Thymus (tissue), 11 donors: ENCODE data around the gene TMEM30B. TPM values are rescaled to one million over a fixed set of nuclear protein-coding genes. Genes with fewer than 3 reads are reported as not detected.
A peak's percentile ranks its signal among the peaks of the same experiment; 100 is the strongest.

Experiments
- DNase-seq, 9 donors: peaks; one replicate each; pipeline ENCODE4 v3.0.0-alpha.2; 2013; ENCODE audit warnings: low spot score in 9 of 9, low read depth in 6 of 9, missing footprints in 1 of 9
- H3K27ac ChIP-seq, 2 donors: one replicate each; pipeline ENCODE4 v1.5.1; 2013; ENCODE audit warnings: control low read depth in 1 of 2, low read depth in 1 of 2, low read length in 1 of 2, mild to moderate bottlenecking in 1 of 2, moderate library complexity in 1 of 2
- H3K27me3 ChIP-seq, 2 donors: one replicate each; pipeline ENCODE4 v1.5.1; 2013; ENCODE audit warnings: low read length in 1 of 2; ENCODE audit not compliant: control insufficient read depth in 2 of 2, insufficient read depth in 1 of 2
- H3K36me3 ChIP-seq, 2 donors: one replicate each; pipeline ENCODE4 v1.5.1; 2013; ENCODE audit warnings: low read length in 1 of 2, mild to moderate bottlenecking in 1 of 2, moderate library complexity in 1 of 2; ENCODE audit not compliant: control insufficient read depth in 2 of 2, insufficient read depth in 2 of 2
- H3K4me1 ChIP-seq, 2 donors: one replicate each; pipeline ENCODE4 v1.5.1; 2013; ENCODE audit warnings: low read length in 2 of 2; ENCODE audit not compliant: control insufficient read depth in 2 of 2, insufficient read depth in 2 of 2
- H3K4me3 ChIP-seq, 2 donors: one replicate each; pipeline ENCODE4 v1.5.1; 2013; ENCODE audit warnings: low read length in 2 of 2, control low read depth in 1 of 2, mild to moderate bottlenecking in 1 of 2
- H3K9me3 ChIP-seq, 2 donors: one replicate each; pipeline ENCODE4 v1.5.1; 2013; ENCODE audit warnings: low read length in 1 of 2, mild to moderate bottlenecking in 1 of 2; ENCODE audit not compliant: control insufficient read depth in 2 of 2, insufficient read depth in 1 of 2
- WGBS: extraction: QIAGEN DNeasy Blood & Tissue Kit; methylation state at CpG from one replicate; pipeline ENCODE4 v1.1.7; 2013; 5-methylcytosine and 5-hydroxymethylcytosine counted together
- polyA plus RNA-seq: library from polyadenylated mRNA; stranded (reverse); fragments of 200-250 nt; gene quantifications from one replicate; pipeline ENCODE4 v1.2.3, GENCODE V29; 2013
- total RNA-seq: library from RNA; stranded (reverse); fragments of 120-200 nt; gene quantifications from one replicate; pipeline ENCODE4 v1.2.4, GENCODE V29; 2013
- donor health status: healthy.

Gene TMEM30B
- total and polyA plus RNA-seq, 2 donors, result 3.1 to 20.0 TPM

DNA sequence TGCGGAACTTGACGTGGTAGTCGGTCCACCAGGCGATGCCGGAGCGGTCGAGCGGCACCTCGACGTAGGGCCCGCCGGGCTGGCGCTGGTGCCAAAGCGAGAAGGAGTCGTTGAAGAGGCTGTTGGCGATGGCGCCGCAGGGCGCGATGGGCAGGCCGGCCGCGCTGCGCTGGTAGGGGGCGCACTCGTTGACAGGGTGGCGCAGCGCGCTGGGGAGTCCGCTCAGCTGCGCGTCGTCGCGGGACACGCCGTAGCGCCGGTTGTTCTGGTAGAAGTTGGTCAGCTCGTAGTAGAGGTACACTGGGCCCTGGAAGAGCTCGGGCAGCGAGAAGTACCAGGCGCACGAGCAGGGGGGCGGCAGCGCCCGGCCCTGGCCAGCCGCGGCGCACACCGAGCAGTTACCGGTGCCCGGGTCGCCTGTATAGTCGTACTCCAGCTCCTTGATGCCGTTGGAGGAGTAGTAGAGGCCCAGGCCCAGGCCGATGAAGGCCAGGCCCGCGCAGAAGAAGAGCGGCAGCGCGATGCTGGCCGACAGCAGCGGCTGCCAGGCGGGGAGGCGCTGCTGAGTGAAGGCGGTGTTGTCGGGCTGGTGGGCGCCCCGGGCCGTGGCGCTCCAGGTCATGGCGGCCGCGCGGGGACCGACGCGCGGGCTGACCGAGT, 482 bp downstream of the TMEM30B start:
- H3K4me1 ChIP-seq, result peaks cover 6 to 9% of the 10 kb centered on the region in 2 donors
- H3K36me3 ChIP-seq, result no peaks in the 10 kb centered on the region
- peak in 6 of 9 donors; percentile 29 to 73 (median 50) for DNase-seq
- peaks cover 0 to 2% of the 10 kb centered on the region in 2 donors for H3K9me3 ChIP-seq
- H3K27me3 ChIP-seq, result peaks cover 25 to 59% of the 10 kb centered on the region in 2 donors
- H3K4me3 ChIP-seq, result peak overlapping the region; percentile 34 to 46
- WGBS, result 1% methylated on average over 81 of the region's 81 CpGs
- H3K27ac ChIP-seq, result peak overlapping the region in 1 of 2 donors; percentile 22

DNA sequence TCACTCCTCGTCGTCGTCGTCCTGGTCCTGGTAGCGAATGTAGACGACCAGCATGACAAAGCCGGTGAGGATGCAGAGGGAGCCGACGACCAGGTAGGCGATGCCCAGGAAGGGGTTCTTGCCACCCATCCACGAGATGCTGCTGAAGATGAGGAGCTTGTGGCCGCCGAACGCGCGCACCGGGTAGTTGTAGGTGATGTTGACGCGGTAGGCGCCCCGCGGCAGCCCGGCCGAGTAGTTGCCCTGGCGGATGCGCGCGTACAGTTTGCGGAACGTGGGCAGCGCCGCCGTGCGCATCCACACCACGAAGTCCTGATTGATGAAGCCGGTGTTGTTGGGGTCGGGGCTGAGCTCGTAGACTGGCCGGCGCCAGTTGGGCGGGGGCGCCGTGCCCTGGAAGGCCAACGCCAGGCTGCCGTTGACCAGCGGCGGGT, 1.0 kb downstream of the TMEM30B start:
- 17% methylated on average over 47 of the region's 47 CpGs for WGBS

DNA sequence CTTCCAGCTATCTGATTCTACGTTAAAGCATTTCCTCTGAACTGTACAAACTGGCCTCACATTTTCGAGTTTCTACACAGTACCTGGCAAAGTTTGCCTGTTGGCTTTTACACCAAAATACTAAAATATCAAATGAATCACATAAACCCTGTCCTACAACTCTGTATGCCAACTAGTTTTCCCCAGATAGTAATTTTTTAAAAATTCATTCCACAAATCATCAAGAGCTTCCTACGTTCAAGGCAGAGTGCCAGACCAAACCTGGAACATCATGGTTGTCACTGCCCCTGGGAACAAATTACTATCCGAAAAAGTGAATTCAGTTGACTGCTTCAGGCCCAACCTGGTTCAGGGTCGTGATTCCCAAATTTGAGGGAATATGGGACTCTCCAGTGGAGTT, 2.1 kb downstream of the TMEM30B start:
- Histone ChIP-seq H3K27ac (no peak overlapping the region), H3K4me1 (peaks cover 6 to 9% of the 10 kb centered on the region in 2 donors), H3K27me3 (peaks cover 25 to 65% of the 10 kb centered on the region in 2 donors)

More for the DNA sequence above, 1.0 kb downstream of the TMEM30B start:
- H3K27me3 ChIP-seq, result peaks cover 25 to 62% of the 10 kb centered on the region in 2 donors
- peak overlapping the region; percentile 34 to 46 for H3K4me3 ChIP-seq
- H3K9me3 ChIP-seq, result peaks cover 0 to 2% of the 10 kb centered on the region in 2 donors
- no peaks in the 10 kb centered on the region for H3K36me3 ChIP-seq
- H3K27ac ChIP-seq, result peak overlapping the region in 1 of 2 donors; percentile 22
- H3K4me1 ChIP-seq, result peaks cover 6 to 9% of the 10 kb centered on the region in 2 donors
- DNase-seq, result peak in 1 of 9 donors; percentile 24

DNA sequence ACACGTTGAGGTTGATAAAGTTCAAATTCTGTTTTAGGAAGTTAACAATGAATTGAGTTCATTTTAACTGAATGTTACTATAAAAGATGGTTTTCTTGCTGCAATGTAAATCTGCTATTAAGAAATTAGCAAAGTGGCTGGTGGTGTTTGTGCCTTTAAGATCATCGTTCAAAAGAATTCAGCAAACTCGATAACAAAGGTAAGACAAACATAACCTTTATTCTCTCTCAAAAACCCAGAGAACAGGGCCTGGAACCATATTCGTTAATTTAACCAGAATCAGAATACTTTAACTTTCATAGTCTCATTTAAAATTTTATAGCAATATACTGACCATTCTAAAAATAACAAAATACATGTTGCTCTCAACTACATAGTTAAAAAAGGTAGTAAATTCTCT, 3.4 kb downstream of the TMEM30B start:
- H3K4me3 ChIP-seq, result no peak overlapping the region
- 93% methylated on average over 4 of the region's 4 CpGs for WGBS

More for the DNA sequence above, 2.1 kb downstream of the TMEM30B start:
- H3K9me3 ChIP-seq, result peaks cover 0 to 2% of the 10 kb centered on the region in 2 donors
- no peaks in the 10 kb centered on the region for H3K36me3 ChIP-seq
- WGBS, result 83% methylated on average over 5 of the region's 5 CpGs
- no peak overlapping the region for H3K4me3 ChIP-seq
- DNase-seq, result no peak

DNA sequence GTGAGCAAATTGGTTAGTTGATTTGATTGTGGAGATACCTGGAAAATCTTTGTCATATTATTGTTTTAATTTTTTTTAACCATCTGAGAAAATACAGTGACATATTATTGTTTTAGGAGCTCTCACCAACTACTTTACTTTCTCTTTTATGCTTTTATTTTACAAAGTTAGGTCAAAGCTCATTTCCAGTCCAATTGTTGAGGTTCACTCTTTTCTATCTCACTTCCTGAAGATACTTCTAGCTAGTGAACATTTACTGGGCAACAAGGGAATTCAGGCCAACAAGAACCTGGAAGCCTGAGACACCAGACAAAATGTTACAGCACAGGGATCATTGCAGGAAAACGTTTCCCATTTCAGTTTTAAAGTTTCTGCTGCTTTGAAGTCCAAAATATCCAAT, 3.9 kb downstream of the TMEM30B start:
- DNase-seq, result no peak
- Histone ChIP-seq H3K9me3 (peaks cover 0 to 2% of the 10 kb centered on the region in 2 donors), H3K27ac (no peak overlapping the region), H3K27me3 (peaks cover 25 to 54% of the 10 kb centered on the region in 2 donors), H3K4me3 (no peak overlapping the region), H3K36me3 (no peaks in the 10 kb centered on the region), H3K4me1 (peaks cover 6 to 9% of the 10 kb centered on the region in 2 donors)
- WGBS, result 80% methylated on average over 1 of the region's 1 CpG

More for the DNA sequence above, 3.4 kb downstream of the TMEM30B start:
- H3K4me1 ChIP-seq, result peaks cover 6 to 9% of the 10 kb centered on the region in 2 donors
- no peak overlapping the region for H3K27ac ChIP-seq
- DNase-seq, result no peak
- peaks cover 0 to 2% of the 10 kb centered on the region in 2 donors for H3K9me3 ChIP-seq
- no peaks in the 10 kb centered on the region for H3K36me3 ChIP-seq
- H3K27me3 ChIP-seq, result peaks cover 25 to 54% of the 10 kb centered on the region in 2 donors

DNA sequence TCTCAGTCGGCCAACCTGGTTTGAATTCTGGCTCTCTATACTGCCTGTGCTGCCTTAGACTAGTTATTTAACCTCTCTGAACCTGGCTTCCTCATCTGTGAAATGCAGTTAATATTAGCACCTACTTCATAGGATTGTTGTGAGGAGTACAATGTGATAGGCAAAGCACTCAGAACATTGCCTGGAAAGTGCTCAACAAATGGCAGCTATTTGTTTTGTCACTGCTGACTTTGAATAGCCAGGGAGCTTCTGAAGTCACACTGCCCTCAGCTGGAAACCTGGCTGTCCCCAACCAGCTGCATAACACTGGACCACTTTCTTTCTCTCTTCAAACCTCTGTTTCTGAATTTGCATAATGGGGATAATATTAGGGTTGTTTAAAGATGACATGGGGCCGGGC, 9.6 kb downstream of the TMEM30B start:
- no peaks in the 10 kb centered on the region for H3K4me1 ChIP-seq
- WGBS, result 93% methylated on average over 2 of the region's 2 CpGs
- no peak overlapping the region for H3K27ac ChIP-seq
- peaks cover 0 to 36% of the 10 kb centered on the region in 2 donors for H3K27me3 ChIP-seq
- no peaks in the 10 kb centered on the region for H3K9me3 ChIP-seq
- DNase-seq, result no peak
- H3K36me3 ChIP-seq, result no peaks in the 10 kb centered on the region
- no peak overlapping the region for H3K4me3 ChIP-seq

DNA sequence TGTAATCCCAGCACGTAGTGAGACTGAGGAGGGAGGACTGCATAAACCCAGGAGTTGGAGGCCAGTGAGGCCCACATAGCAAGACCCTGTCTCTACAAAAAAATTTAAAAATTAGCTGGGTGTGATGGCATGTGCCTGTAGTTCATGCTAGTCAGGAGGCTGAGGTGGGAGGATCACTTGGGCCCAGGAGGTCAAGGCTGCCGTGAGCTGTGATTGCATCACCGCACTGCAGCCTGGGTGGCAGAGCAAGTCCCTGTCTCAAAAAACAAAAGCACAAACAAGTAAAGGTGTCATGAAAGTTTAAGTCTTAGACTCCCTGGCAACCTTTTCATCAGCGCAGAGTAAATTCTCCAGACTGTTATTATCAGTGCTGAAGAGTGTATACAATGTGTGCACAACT, 10.4 kb downstream of the TMEM30B start:
- Histone ChIP-seq H3K36me3 (no peaks in the 10 kb centered on the region), H3K9me3 (no peaks in the 10 kb centered on the region), H3K27me3 (peaks cover 0 to 37% of the 10 kb centered on the region in 2 donors), H3K27ac (no peak overlapping the region), H3K4me3 (no peak overlapping the region), H3K4me1 (no peaks in the 10 kb centered on the region)
- 71% methylated on average over 4 of the region's 4 CpGs for WGBS
- no peak for DNase-seq

DNA sequence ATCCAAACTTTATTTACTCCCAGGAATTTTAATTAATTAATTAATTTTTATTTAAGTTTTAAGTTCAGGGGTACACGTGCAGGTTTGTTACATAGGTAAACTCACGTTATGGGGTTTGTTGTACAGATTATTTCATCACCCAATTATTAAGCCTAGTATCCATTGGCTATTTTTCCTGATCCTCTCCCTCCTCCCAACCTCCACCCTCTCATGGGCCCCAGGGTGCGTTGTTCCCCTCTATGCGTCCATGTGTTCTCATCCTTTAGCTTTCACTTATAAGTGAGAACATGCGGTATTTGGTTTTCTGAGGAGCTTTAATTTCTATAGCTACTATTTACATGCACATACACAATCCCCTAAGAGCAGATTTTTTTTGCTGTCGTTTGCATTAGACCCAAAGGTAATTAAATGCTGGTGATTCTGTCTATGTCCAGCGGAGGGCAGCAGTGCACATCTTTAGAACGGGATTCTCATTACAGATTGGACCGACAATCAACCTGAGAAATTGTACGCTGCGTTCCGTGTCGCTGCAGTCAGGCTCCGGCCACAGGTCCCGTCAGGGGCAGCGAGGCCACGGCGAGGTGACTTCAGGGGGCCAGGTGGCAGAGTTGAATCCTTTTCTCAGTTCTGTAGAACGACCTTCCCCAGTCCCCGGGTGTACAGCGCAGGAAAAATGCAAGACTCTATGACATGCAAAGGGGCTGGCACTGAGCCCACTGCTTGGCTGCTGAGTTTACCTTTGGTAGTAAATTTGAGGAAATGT, 11.6 kb downstream of the TMEM30B start:
- WGBS, result 7% methylated on average over 21 of the region's 21 CpGs
- no peak overlapping the region for H3K27ac ChIP-seq
- H3K9me3 ChIP-seq, result no peaks in the 10 kb centered on the region
- H3K4me1 ChIP-seq, result no peaks in the 10 kb centered on the region
- H3K36me3 ChIP-seq, result no peaks in the 10 kb centered on the region
- H3K27me3 ChIP-seq, result peaks cover 0 to 42% of the 10 kb centered on the region in 2 donors
- DNase-seq, result peak; percentile 40 to 84 (median 67)
- peak overlapping the region; percentile 20 to 31 for H3K4me3 ChIP-seq

DNA sequence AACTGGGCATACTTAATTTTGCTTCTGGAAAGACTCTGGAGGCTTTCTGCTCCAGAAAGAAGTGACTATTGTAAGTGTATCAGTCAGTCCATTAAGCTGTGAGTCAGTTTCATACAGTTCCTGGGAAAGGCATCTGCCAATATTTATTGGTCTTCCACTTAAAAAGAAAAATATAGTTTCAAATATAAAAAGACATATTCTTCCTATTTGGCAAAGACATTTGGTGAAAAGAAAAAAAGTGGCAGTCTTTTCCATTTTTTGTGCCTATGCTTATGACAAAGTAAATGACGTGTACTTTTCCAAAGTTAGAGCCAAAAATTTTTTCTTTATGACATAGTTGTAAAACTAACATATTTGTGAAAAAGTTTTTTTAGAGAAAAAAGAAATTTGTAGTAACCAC, 12.3 kb downstream of the TMEM30B start:
- H3K27ac ChIP-seq, result no peak overlapping the region
- DNase-seq, result no peak
- H3K27me3 ChIP-seq, result peaks cover 0 to 38% of the 10 kb centered on the region in 2 donors
- no peaks in the 10 kb centered on the region for H3K36me3 ChIP-seq
- no peak overlapping the region for H3K4me3 ChIP-seq
- H3K4me1 ChIP-seq, result no peaks in the 10 kb centered on the region
- H3K9me3 ChIP-seq, result no peaks in the 10 kb centered on the region
- 70% methylated on average over 1 of the region's 1 CpG for WGBS
